WTC11 (cell line): ENCODE results near the gene UBXN10. TPM values are rescaled to one million over a fixed set of nuclear protein-coding genes. Genes with fewer than 3 reads are reported as not detected.

Source experiments
- ATAC-seq: fragments of 200-7000 bp; cut with Tn5 transposase; 2 replicates; pipeline ENCODE4 v1.10.0; 2021; ENCODE audit warnings: mild to moderate bottlenecking, moderate library complexity
- CTCF ChIA-PET: fragments of 300-600 bp; sonication (Branson Sonifier 250); formaldehyde crosslinking; loops from one replicate; lab custom pipeline; 2021; ENCODE audit warnings: antibody characterized with exemption; lab: Charles Lee
- POLR2A ChIA-PET: fragments of 350-600 bp; sonication (Branson Sonifier 250); formaldehyde crosslinking; loops from one replicate; lab custom pipeline; 2021; ENCODE audit warnings: antibody characterized with exemption; lab: Charles Lee
- DNase-seq: peaks from one replicate; pipeline ENCODE4 v3.0.0; 2021; ENCODE audit warnings: low spot score
- H3K27ac Mint-ChIP-seq: 2 replicates; pipeline ENCODE4 v1.8.0; 2021; ENCODE audit warnings: mixed read lengths
- H3K27me3 Mint-ChIP-seq: 2 replicates; pipeline ENCODE4 v1.8.0; 2021; ENCODE audit warnings: low read depth, mild to moderate bottlenecking, moderate library complexity, mixed read lengths
- H3K36me3 Mint-ChIP-seq: 2 replicates; pipeline ENCODE4 v1.8.0; 2021; ENCODE audit warnings: mixed read lengths
- H3K4me1 Mint-ChIP-seq: 2 replicates; pipeline ENCODE4 v1.8.0; 2022; ENCODE audit warnings: mixed read lengths
- H3K4me3 Mint-ChIP-seq: 2 replicates; pipeline ENCODE4 v1.8.0; 2021; ENCODE audit warnings: mild to moderate bottlenecking, moderate library complexity, mixed read lengths
- H3K9me3 Mint-ChIP-seq: 2 replicates; pipeline ENCODE4 v1.8.0; 2021; ENCODE audit warnings: mixed read lengths
- ATF1 ChIP-seq: sonication (generic); formaldehyde crosslinking; IDR thresholded peaks from 2 replicates; pipeline ENCODE4 v1.8.1; 2023; ENCODE audit warnings: mild to moderate bottlenecking, moderate library complexity, missing genetic modification reagents
- ATF3 ChIP-seq: sonication (generic); formaldehyde crosslinking; conservative IDR thresholded peaks from 2 replicates; pipeline ENCODE4 v1.8.1; 2022; ENCODE audit warnings: mild to moderate bottlenecking, missing genetic modification reagents
- CBFB ChIP-seq: sonication (generic); formaldehyde crosslinking; IDR thresholded peaks from 2 replicates; pipeline ENCODE4 v1.8.1; 2022; ENCODE audit warnings: mild to moderate bottlenecking, low read depth, missing genetic modification reagents
- CDX4 ChIP-seq: fragments of 250-450 bp; sonication (Bioruptor Pico); IDR thresholded peaks from 2 replicates; pipeline ENCODE4 v1.9.0; 2021; ENCODE audit warnings: moderate library complexity, mild to moderate bottlenecking, inconsistent platforms, borderline replicate concordance
- CREB1 ChIP-seq: sonication (generic); formaldehyde crosslinking; IDR thresholded peaks from 2 replicates; pipeline ENCODE4 v1.8.0; 2023; ENCODE audit warnings: mild to moderate bottlenecking, missing genetic modification reagents
- CREM ChIP-seq: sonication (generic); formaldehyde crosslinking; IDR thresholded peaks from 2 replicates; pipeline ENCODE4 v1.8.1; 2022; ENCODE audit warnings: mild to moderate bottlenecking, missing genetic modification reagents, moderate library complexity
- CTCF ChIP-seq: fragments of 200-600 bp; IDR thresholded peaks from 2 replicates; pipeline ENCODE4 v1.8.0; 2022; ENCODE audit warnings: antibody characterized with exemption
- E2F1 ChIP-seq: sonication (generic); formaldehyde crosslinking; IDR thresholded peaks from 2 replicates; pipeline ENCODE4 v1.8.0; 2022; ENCODE audit warnings: mild to moderate bottlenecking, missing genetic modification reagents
- ERG ChIP-seq: fragments of 250-450 bp; sonication (Bioruptor Pico); IDR thresholded peaks from 2 replicates; pipeline ENCODE4 v1.8.0; 2021; ENCODE audit warnings: mild to moderate bottlenecking
- ESRRA ChIP-seq: sonication (generic); formaldehyde crosslinking; IDR thresholded peaks from 2 replicates; pipeline ENCODE4 v1.8.1; 2022; ENCODE audit warnings: mild to moderate bottlenecking, missing genetic modification reagents, borderline replicate concordance
- JAZF1 ChIP-seq: fragments of 250-450 bp; sonication (Bioruptor Pico); IDR thresholded peaks from 2 replicates; pipeline ENCODE4 v1.9.0; 2021; ENCODE audit warnings: moderate library complexity, mild to moderate bottlenecking, inconsistent platforms
- NFATC4 ChIP-seq: fragments of 250-450 bp; sonication (Bioruptor Pico); IDR thresholded peaks from 2 replicates; pipeline ENCODE4 v1.9.0; 2021; ENCODE audit warnings: mild to moderate bottlenecking
- NR1H2 ChIP-seq: sonication (generic); formaldehyde crosslinking; IDR thresholded peaks from 2 replicates; pipeline ENCODE4 v1.9.0; 2021; ENCODE audit warnings: mild to moderate bottlenecking, moderate library complexity, missing genetic modification reagents
- NR2C2 ChIP-seq: sonication (generic); formaldehyde crosslinking; IDR thresholded peaks from 2 replicates; pipeline ENCODE4 v1.8.0; 2022; ENCODE audit warnings: mild to moderate bottlenecking, missing genetic modification reagents
- NR3C1 ChIP-seq: sonication (generic); formaldehyde crosslinking; conservative IDR thresholded peaks from 2 replicates; pipeline ENCODE4 v1.8.1; 2023; ENCODE audit warnings: low read depth, mild to moderate bottlenecking, missing genetic modification reagents
- PREB ChIP-seq: sonication (generic); formaldehyde crosslinking; IDR thresholded peaks from 2 replicates; pipeline ENCODE4 v1.8.1; 2022; ENCODE audit warnings: mild to moderate bottlenecking, missing genetic modification reagents, moderate library complexity, borderline replicate concordance
- PRRX2 ChIP-seq: fragments of 250-450 bp; sonication (Bioruptor Pico); IDR thresholded peaks from 2 replicates; pipeline ENCODE4 v1.8.0; 2021; ENCODE audit warnings: mild to moderate bottlenecking
- RELA ChIP-seq: sonication (generic); formaldehyde crosslinking; IDR thresholded peaks from 2 replicates; pipeline ENCODE4 v1.8.1; 2022; ENCODE audit warnings: missing genetic modification reagents, mild to moderate bottlenecking, borderline replicate concordance
- TCF7 ChIP-seq: sonication (generic); formaldehyde crosslinking; IDR thresholded peaks from 2 replicates; pipeline ENCODE4 v1.8.0; 2022; ENCODE audit warnings: mild to moderate bottlenecking, low read depth, missing genetic modification reagents, moderate library complexity
- TP53 ChIP-seq: sonication (generic); formaldehyde crosslinking; IDR thresholded peaks from 2 replicates; pipeline ENCODE4 v1.8.1; 2023; ENCODE audit warnings: mild to moderate bottlenecking, missing genetic modification reagents
- ZBTB21 ChIP-seq: sonication (generic); formaldehyde crosslinking; IDR thresholded peaks from 2 replicates; pipeline ENCODE4 v1.8.1; 2023; ENCODE audit warnings: mild to moderate bottlenecking, missing genetic modification reagents, borderline replicate concordance
- ZBTB43 ChIP-seq: sonication (generic); formaldehyde crosslinking; IDR thresholded peaks from 2 replicates; pipeline ENCODE4 v1.8.1; 2023; ENCODE audit warnings: mild to moderate bottlenecking, missing genetic modification reagents
- ZNF138 ChIP-seq: sonication (generic); formaldehyde crosslinking; conservative IDR thresholded peaks from 2 replicates; pipeline ENCODE4 v1.8.1; 2022; ENCODE audit warnings: mild to moderate bottlenecking, moderate library complexity, missing genetic modification reagents
- ZNF219 ChIP-seq: sonication (generic); formaldehyde crosslinking; IDR thresholded peaks from 2 replicates; pipeline ENCODE4 v1.8.0; 2023; ENCODE audit warnings: missing genetic modification reagents, mild to moderate bottlenecking, borderline replicate concordance
- ZNF232 ChIP-seq: sonication (generic); formaldehyde crosslinking; IDR thresholded peaks from 2 replicates; pipeline ENCODE4 v1.8.0; 2022; ENCODE audit warnings: mild to moderate bottlenecking, missing genetic modification reagents
- ZNF281 ChIP-seq: sonication (generic); formaldehyde crosslinking; IDR thresholded peaks from 2 replicates; pipeline ENCODE4 v1.8.0; 2023; ENCODE audit warnings: mild to moderate bottlenecking, missing genetic modification reagents
- ZNF396 ChIP-seq: fragments of 250-450 bp; sonication (Bioruptor Pico); IDR thresholded peaks from 2 replicates; pipeline ENCODE4 v1.8.0; 2021; ENCODE audit warnings: mild to moderate bottlenecking, moderate library complexity, borderline replicate concordance
- total RNA-seq: library from RNA; stranded (reverse); gene quantifications from 3 replicates; pipeline ENCODE4 v1.2.3, GENCODE V29; 2021

The UBXN10 gene
- total RNA-seq, 1 experiment from 2014 or later: 0.52 TPM

GRCh38 chr1:20199403-20199802, 13.5 kb downstream of the UBXN10 start:
- H3K9me3 Mint-ChIP-seq: no peaks in the 10 kb centered on the region

GRCh38 chr1:20199840-20200239, 13.9 kb downstream of the UBXN10 start:
- Mint-ChIP-seq H3K4me3 (no peak overlapping the region), H3K27me3 (no peaks in the 10 kb centered on the region; the same call in 1 of the 2 replicates), H3K4me1 (peaks cover 18% of the 10 kb centered on the region), H3K9me3 (no peaks in the 10 kb centered on the region), H3K27ac (no peak overlapping the region), H3K36me3 (no peaks in the 10 kb centered on the region)
- CTCF ChIA-PET: interaction anchor here (1.2 to 3.3 kb wide), 4 partner anchors 13 to 225 kb away, joined by 3 to 12 read pairs (median 4); no protein-coding TSS in a partner anchor
- DNase-seq (no peak), ATAC-seq (no peak)
- POLR2A ChIA-PET: no interaction called here
- no peak for TF ChIP-seq TP53 (CRISPR knock-in tag)
- no peak for TF ChIP-seq RELA (CRISPR knock-in tag)
- TF ChIP-seq ZNF396: no peak
- no peak for TF ChIP-seq CDX4 (CRISPR knock-in tag)
- no peak for TF ChIP-seq E2F1 (CRISPR knock-in tag)
- no peak for TF ChIP-seq TCF7 (CRISPR knock-in tag)
- no peak for TF ChIP-seq JAZF1
- TF ChIP-seq NFATC4 (CRISPR knock-in tag): no peak
- TF ChIP-seq NR1H2 (CRISPR knock-in tag): no peak
- TF ChIP-seq ATF3: no peak
- TF ChIP-seq NR3C1: no peak
- TF ChIP-seq ZNF281: no peak
- no peak for TF ChIP-seq CTCF

More at GRCh38 chr1:20199403-20199802, 13.5 kb downstream of the UBXN10 start:
- DNase-seq: no peak
- Mint-ChIP-seq H3K4me3 (no peak overlapping the region), H3K27me3 (peaks cover under 1% of the 10 kb centered on the region; the same call in 1 of the 2 replicates), H3K36me3 (no peaks in the 10 kb centered on the region), H3K27ac (no peak overlapping the region), H3K4me1 (peaks cover 22% of the 10 kb centered on the region)
- ATAC-seq: no peak
- ChIA-PET POLR2A (no interaction called here), CTCF (interaction anchor here (1.2 to 3.3 kb wide), 4 partner anchors 13 to 225 kb away, joined by 3 to 12 read pairs (median 4); no protein-coding TSS in a partner anchor)
- no peak for TF ChIP-seq ZBTB21 (CRISPR knock-in tag)
- no peak for TF ChIP-seq NR2C2 (CRISPR knock-in tag)
- no peak for TF ChIP-seq CREB1
- no peak for TF ChIP-seq PRRX2 (CRISPR knock-in tag)
- no peak for TF ChIP-seq ESRRA (CRISPR knock-in tag)
- no peak for TF ChIP-seq ZBTB43 (CRISPR knock-in tag)
- no peak for TF ChIP-seq ATF1
- no peak for TF ChIP-seq ZNF138 (CRISPR knock-in tag)
- no peak for TF ChIP-seq CREM (CRISPR knock-in tag)
- TF ChIP-seq ZNF232 (CRISPR knock-in tag): no peak
- no peak for TF ChIP-seq ERG
- TF ChIP-seq PREB: no peak
- no peak for TF ChIP-seq NR1H2 (CRISPR knock-in tag)
- TF ChIP-seq ZNF219 (CRISPR knock-in tag): no peak
- no peak for TF ChIP-seq CBFB
